SH-SY5Y (cell line): Measurements from ENCODE around the gene ANGPTL2.

Experiments
- GATA2 ChIP-seq: IDR thresholded peaks from 2 replicates; pipeline ENCODE4 v1.6.1; 2011; ENCODE audit warnings: mild to moderate bottlenecking, low read depth, low read length
- GATA3 ChIP-seq: IDR thresholded peaks from 2 replicates; pipeline ENCODE4 v1.6.1; 2011; ENCODE audit warnings: low read depth, mild to moderate bottlenecking, low read length, moderate library complexity

GRCh38 chr9:127158786-127159324 lies 36.4 kb upstream of the ANGPTL2 start:
- TF ChIP-seq GATA2 (no peak), GATA3 (no peak)
